HG03064 (cell line): ENCODE results near the gene UBE2R2.
"Not testable (repeated sequence)": the region's sequence is repeated elsewhere in the genome, so short reads cannot be mapped to it uniquely, and the experiment has no call there.

Experiments used
- ATAC-seq: cut with Tn5 transposase; IDR thresholded peaks from one replicate; pipeline ENCODE4 v1.9.1; 2021; ENCODE audit warnings: low read depth; ENCODE audit not compliant: unreplicated experiment

UBE2R2 gene, protein sequence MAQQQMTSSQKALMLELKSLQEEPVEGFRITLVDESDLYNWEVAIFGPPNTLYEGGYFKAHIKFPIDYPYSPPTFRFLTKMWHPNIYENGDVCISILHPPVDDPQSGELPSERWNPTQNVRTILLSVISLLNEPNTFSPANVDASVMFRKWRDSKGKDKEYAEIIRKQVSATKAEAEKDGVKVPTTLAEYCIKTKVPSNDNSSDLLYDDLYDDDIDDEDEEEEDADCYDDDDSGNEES

DNA sequence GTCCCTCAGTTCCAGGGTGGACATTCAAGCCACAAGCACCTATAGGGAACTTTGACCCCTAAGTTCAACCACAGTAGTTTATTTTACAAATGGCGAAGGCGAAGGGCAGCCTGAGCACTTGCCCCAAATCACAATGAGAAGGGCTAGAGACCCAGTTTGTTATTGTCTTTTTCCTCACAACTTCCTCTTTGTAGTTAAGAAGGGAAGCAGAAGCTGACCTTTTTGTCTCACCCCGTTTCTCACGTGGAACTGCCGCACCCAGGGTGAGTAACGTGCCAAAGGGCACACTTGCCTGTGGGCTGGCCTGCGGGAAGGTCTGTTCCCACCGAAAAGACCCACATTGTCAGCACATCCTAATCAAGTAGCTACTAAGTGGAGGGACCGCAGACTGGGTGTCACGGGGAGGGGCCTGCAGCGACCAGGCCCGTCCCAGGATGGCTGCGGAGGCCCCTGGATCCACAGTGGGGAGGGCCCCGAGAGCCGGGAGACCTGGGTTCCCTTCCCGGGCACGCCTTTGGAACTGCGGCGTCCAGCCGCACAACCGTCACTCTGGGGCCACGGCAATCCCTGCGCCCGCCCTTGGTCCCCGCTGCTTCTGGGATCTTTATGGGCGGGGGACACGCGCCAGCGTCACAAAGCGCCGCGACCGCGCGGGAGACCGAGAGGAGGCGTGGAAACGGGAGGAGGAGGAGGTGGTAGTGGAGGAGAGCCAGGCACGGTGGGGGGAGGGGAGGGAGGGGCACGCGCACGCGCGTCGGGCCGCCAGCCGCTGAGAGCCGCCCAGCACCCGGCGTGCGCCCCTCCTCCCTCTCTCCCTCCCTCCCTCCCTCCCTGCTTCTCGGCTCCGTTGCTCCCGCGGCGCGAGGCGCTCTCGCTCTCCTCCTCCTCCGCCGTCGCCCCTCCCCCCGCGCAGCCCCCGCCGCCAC, at the start of gene UBE2R2:
TSS of gene UBE2R2 (plus strand) at position 834 of the 926 bp plus-strand sequence. CDS start 598 bp downstream, outside the sequence.
- peak; percentile 52 for ATAC-seq

DNA sequence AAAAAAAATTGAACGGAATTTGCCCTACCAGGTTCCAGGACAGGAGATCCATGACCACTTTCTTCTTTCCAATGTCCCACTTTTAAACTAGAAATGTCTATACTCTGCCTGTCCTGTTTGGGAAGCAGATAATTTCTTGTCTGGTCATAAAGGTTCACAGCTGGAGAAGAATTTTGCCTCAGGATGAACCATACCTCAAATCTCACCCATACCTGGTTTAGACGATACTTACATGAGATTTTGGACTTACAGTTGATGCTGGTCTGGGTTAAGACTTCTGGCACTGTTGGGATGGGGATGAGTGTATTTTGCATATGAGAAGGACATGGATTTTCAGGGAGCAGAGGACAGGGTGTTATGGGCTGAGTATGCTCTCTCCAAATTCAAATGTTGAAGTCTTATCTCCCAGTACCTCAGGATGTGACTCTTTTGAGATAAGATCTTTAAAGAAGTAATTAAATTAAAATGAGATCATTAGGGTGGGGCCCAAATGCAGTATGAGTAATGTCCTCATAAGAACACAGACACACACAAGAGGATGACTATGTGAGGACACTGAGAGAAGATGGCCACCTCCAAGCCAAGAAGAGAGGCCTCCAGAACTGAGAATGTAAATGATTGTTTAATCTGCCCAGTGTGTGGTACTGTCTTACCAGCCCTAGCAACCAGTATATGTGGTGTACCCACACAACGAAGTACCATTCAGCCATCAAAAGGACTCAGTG, 46.6 kb upstream of the UBE2R2 start:
- ATAC-seq, result not testable (repeated sequence)

DNA sequence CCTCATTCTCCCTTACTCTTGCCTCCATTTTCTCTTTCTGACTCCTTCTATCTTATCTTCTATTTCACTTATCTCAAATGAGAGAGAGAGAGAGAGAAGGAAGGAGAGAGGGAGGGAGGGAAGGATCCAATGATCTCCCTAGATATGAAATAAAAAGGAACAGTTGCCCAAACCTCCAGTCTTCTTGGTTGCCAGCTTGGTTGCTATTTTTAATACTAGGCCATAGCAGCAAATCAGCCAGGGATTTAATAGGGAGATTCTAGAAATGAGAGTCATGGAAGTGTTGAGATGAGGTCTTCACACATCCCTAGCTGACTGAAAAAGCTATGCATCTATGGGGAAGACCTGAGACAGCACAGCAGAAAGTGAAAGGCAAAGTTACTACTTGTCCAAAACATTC, 43.8 kb upstream of the UBE2R2 start:
- not testable (repeated sequence) for ATAC-seq

DNA sequence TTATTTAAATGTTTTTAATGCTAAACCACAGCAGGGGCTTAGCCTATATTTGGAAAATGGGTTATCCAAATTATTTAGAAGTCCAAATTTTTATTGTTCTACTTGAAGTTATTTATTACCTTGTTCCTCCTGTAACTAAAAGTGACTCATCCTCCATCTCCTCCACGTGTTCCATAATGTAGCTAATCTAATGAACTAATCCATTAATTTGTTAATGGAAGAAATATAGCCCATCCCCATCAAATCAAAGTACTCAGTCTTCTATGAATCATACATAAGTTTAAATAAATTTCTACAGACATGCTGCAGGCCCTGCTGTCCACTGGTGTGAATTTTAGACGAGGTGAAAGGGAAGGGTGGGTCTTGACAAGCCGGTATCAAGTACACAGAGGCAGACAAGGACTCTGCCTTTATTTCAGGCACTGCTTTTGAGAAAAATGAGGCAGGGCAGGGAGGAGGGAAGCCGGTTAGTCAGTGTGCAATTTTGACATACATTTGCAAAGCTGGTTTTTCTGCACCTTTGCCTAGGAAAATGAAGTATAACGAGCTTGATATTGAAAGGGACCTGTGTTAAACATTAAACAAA, 42.8 kb upstream of the UBE2R2 start:
- not testable (repeated sequence) for ATAC-seq

DNA sequence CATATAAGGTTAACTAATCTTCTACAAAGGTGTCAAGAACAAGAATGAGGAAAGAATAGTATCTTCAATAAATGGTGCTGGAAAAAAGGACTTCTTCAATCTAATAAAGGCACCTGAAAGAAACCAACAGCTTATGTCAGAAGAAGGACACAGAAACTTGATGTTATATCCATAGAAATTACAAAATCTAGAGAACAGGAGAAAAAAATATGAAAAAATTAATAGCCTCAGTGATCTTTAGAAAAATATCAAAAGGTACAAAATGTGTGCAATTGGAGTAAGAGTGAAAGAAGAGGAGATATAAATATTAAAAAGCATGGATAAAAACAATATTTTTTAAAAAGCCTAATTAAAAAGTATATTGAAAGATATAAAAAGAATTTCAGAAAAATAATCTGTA, 40.4 kb upstream of the UBE2R2 start:
- ATAC-seq, result no peak

DNA sequence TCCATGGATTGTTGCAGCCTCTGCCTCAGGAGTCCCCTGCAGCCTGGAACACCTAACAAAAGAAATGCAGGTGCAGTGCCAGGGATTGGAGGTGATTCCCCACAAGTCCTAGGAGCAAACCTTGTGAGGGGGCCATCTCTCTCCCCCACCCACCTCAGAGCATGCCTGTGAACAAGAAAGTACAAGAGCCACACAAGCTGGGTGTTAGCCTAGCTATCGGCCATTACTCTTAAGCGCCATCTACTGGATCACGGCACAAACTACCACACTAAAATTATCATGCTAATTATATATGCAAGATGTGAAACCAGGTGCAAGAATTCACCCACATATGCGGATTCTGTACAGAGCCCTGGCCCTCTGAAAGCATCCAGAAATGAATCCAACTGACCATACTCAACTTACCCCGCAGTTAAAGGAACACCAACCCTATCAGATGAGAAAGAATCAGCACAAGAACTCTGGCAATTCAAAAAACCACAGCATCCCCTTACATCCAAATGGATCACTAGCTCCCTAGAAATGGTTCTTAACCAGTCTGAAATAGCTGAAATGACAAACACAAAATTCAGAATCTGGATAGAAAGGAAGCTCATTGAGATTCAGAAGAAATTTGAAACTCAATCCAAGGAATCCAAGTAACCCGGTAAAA, 38.1 kb upstream of the UBE2R2 start:
- no peak for ATAC-seq

DNA sequence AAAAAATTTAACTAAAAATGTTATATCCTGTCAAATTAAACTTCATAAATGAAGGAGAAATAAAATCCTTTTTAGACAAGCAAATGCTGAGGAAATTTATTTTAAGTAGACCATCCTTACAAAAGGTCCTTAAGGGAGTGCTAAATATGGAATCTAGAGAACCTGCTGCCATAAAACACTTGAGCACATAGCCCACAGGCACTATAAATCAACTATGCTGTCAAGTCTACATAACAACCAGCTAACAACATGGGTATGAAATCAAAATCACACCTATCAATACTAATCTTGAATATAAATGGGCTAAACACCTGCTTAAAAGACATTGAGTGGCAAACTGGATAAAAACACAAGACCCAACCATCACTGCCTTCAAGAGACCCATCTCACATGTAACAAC, 36.7 kb upstream of the UBE2R2 start:
- ATAC-seq, result no peak

DNA sequence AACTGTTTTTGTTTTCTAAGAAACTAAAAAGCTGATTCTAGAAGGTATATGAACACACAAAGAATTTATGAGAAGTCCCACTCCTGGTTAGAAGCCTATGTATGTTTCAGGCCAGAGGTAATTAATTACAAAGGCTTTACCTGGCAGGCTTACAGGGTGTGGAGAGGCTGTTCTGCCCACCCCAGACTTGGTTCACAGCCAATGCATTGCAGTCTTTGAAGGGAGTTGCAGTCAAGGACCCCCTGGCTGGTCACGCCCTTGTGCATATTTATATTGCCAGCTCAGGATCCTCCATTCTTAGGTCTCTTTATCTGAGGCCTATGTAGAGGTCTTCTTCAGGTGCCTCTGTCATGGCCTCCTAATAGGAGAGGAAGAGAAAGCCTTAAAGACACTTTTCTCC, 35.2 kb upstream of the UBE2R2 start:
- no peak for ATAC-seq

DNA sequence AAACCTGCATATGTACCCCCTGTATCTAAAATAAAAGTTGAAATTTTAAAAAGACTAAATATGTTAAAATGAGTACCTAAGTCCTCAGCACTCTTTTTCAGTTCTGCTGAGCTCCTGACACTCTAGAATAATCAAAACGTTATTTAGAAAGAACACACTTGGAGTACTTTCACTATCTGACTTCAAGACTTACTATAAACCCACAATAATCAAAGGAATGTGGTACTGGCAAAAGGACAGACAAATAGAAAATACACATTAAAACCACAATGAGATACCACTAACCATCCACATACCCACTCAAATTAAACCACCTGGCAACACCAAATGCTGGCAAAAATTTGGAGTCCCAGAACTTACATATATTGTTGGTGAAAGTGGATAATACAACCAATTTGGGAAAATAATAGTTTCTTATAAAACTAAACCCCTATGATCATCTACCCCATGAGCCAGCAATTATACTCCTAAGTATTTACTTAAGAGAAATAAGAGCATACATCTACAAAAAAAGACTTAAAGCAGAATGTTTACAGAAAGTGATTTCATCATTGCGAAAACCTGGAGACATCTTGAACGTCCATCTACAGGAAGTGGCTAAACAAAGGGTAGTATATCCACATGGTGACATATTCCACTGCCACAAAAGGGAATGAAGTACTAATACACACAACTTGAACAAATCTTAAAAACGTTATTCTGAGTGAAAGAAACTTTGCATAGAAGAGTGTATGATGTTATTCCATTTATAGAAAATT, 34.4 kb upstream of the UBE2R2 start:
- no peak for ATAC-seq

DNA sequence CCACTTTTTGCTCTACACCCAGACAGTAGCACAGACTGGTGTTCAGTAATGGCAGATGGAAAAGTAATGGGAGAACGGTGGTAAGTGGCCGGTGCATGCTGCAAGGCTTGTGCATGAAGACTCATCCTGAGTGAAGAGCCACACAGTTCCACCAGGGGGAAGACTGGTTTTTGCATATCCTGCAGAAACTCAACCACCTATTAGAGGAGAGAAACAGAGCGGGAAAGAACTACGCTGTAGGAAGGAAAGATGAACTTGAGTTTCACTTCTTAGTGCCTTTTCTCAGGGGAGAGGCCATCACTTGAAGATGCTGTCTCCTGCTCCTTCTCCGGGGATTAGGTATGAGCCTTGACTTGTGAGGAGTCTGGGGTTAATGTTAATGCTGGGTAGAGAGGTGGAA, 31.0 kb upstream of the UBE2R2 start:
- no peak for ATAC-seq

DNA sequence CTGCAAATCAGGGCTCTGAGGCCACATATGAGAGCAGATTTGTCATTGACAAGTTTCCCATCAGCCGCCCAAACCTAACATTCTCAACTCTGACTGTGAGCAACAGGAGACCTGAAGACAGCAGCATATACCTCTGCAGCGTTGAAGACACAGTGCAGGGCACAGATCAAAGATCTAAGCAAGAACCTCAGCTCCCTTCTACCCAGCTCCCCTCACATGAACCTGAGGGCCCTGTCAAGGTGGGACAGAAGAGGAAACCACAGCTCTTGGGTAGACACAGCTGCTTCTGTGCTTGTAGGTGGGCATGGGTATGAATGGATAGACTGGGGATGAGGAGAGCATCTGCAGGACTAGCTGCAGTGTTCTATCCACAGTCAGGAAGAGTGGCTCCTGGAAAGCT, 30.3 kb upstream of the UBE2R2 start:
- no peak for ATAC-seq

DNA sequence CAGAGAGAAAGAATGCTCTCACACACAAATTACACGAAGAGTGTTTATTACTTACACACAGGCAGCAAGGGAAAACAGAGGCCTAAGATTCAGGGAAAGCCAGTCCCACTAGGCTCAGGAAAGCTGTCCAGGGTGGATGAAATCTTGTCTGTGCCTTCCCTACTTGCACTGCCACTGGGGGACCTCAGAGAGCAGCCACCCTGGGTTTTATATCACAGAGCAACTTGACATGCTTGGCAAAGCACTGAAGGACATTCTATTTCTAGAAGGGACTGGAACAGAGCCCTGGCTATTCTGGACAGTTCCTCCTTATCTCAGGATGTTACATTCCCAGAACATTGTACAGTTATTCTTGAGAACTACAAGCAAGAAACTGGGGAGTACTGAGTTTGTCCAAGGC, 29.1 kb upstream of the UBE2R2 start:
- no peak for ATAC-seq

DNA sequence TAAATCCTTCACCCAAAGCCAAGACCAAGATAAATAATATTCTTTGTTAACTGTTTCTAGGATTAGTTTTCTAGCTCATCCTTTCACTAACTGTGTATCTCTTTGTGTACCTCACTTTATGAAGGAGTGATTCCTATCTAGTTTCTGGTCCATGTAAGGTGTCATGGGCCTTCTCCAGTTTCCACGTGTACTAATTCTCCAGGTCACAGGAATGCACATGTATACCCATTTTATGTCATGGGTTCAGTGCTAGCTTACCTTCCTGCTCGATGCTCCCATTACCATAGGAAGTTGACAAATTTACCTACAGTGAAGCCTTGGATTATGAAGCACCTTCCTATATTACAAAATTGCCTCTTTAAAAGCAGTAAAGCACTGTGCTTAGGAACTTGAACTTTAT, 27.5 kb upstream of the UBE2R2 start:
- not testable (repeated sequence) for ATAC-seq

DNA sequence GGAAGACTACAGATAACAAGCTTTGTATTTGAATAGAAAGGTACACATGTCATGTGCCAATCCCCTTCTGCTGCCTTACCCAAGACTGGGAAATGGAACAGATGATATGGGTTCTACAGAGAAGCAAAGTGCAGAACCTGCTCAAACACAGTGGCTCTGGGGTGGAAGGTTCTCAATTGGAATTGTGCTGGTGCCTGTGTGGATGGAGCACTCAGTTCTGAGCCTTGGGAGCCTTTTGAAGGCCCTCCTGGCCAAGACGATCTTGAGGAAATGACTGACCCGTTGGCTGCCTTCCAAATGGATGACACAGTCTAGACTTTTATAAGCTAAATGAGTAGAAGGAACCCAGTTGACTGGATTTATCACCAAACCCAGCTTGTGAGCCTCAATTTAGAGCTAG, 25.8 kb upstream of the UBE2R2 start:
- no peak for ATAC-seq

DNA sequence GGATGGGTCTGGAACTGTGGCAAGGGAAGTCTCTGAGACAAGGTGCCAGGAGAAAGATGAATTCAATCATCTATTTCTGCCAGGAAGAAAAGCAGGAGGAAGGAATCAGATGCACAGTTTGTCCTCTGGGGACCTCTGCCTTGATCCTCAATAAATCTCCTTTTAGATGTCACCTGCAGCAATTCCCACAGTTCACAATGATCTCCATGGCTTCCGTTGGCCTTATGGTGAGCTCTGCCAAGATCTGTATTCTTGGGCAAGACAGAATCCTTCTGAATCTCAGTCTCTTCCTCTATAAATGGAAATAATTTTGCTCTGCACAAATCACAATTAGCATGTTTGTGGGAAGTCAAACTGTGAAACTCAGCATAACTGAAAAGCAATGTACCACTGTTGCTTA, 23.5 kb upstream of the UBE2R2 start:
- not testable (repeated sequence) for ATAC-seq

DNA sequence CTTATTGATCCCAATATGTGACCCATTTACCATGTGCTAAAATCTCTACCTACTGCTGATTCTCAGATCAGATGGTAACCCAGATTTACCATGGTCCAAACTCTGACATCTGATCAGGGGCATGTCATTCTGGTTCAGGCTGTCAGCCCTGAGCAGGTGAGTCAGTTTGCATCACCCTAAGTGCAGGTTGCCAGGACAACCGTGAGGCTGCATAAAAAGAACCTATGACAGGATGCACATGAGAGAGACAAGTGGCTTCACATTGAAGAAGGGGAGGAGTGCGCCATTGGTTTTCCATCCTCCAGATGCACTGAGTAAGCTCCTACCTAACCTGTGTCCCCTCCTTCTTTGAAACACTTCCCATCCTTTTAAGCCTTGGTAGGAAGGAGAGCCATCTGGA, 22.4 kb upstream of the UBE2R2 start:
- no peak for ATAC-seq

DNA sequence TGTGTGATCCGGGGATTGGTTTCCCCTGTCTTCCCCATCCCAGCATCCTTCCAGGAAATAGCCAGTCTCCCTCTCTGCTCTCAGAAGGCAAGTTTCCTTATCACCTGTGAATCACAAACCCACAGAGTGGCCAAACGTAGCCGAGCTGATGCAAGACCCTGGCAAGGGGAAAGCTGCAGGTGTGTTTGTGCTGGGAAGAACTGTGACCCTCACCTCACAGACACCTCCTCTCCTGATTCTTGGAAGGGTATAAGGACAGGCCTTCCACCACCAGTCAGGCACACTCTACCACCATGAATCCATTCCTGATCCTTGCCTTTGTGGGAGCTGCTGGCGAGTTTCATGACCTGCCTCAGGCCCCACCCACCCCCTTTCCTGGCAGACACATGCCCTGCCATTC, 21.7 kb upstream of the UBE2R2 start, which contains the start of gene PRSS3:
TSS of gene PRSS3 (plus strand) at position 281 of the 400 bp plus-strand sequence. CDS start at position 294, 13 bp downstream.
- ATAC-seq, result no peak

DNA sequence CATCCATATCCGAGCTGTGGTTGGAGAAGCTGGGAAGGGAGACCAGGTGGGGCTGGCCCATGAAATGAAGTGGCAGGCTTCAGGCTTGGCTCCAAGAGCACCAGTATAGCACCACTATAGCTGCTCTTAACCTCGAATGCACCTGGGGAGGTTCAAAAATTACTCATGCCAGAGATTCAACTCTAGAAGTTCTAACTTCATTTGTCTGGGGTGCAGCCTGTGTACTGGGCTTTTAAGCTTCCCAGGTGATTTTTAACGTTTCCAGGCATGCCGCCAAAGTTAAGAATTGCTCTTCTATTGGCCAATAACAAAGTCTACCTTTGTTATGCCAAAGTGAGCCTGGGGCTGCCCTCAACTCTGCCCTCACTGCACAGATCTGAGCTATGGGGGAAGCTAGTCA, 21.1 kb upstream of the UBE2R2 start:
- ATAC-seq, result no peak

DNA sequence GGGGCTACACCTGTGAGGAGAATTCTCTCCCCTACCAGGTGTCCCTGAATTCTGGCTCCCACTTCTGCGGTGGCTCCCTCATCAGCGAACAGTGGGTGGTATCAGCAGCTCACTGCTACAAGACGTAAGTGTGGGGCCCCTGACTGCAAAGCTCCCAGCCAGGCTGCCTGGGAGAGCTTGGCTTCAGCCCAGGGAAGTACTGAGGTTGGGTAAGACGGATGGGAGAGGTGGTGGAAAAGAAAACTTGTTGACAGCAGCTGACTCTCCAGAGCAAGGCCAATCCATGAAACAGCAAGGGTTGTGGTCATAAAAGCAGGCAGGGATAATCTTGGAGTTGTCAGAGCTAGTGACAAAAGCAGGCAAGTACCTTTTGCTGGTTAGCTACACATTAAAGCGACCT, 20.3 kb upstream of the UBE2R2 start:
- ATAC-seq, result not testable (repeated sequence)

DNA sequence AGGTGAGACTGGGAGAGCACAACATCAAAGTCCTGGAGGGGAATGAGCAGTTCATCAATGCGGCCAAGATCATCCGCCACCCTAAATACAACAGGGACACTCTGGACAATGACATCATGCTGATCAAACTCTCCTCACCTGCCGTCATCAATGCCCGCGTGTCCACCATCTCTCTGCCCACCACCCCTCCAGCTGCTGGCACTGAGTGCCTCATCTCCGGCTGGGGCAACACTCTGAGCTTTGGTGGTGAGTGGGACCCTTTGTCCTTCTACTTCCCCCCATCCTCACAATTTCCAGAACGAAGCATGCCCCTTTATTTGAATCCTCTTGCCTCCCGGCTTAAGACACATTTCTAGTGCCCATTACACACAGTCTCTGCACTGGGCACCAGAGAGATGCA, 19.1 kb upstream of the UBE2R2 start:
- ATAC-seq, result no peak
